WI38 (cell line): ENCODE data around the gene COL4A1.

Source experiments
- H3K4me3 ChIP-seq: 2 replicates; pipeline ENCODE4 v1.5.1; 2011; ENCODE audit warnings: low read depth, mild to moderate bottlenecking, control low read depth, low read length
- TF ChIP-seq, protein P1 (sequence below): IDR thresholded peaks from 2 replicates; pipeline ENCODE4 v1.5.1; 2012; ENCODE audit warnings: low read depth, mild to moderate bottlenecking, control low read depth, low read length

Gene COL4A1

DNA sequence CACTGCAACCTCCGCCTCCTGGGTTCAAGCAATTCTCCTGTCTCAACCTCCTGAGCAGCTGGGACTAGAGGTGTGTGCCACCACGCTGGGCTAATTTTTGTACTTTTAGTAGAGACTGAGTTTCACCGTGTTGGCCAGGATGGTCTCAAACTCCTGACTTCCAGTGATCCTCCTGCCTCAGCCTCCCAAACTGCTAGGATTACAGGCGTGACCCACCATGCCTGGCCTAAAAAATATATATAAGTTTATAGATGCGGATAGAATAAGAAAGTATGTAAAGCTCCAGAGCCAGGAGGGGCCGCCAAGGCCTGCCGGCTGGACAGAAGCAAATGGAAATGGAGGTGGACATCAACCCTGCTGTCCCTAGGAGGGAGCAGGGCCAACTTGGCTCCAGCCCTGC is 66.0 kb downstream of the COL4A1 start:
- TF ChIP-seq, protein P1, sequence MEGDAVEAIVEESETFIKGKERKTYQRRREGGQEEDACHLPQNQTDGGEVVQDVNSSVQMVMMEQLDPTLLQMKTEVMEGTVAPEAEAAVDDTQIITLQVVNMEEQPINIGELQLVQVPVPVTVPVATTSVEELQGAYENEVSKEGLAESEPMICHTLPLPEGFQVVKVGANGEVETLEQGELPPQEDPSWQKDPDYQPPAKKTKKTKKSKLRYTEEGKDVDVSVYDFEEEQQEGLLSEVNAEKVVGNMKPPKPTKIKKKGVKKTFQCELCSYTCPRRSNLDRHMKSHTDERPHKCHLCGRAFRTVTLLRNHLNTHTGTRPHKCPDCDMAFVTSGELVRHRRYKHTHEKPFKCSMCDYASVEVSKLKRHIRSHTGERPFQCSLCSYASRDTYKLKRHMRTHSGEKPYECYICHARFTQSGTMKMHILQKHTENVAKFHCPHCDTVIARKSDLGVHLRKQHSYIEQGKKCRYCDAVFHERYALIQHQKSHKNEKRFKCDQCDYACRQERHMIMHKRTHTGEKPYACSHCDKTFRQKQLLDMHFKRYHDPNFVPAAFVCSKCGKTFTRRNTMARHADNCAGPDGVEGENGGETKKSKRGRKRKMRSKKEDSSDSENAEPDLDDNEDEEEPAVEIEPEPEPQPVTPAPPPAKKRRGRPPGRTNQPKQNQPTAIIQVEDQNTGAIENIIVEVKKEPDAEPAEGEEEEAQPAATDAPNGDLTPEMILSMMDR: no peak
- no peak overlapping the region for H3K4me3 ChIP-seq

DNA sequence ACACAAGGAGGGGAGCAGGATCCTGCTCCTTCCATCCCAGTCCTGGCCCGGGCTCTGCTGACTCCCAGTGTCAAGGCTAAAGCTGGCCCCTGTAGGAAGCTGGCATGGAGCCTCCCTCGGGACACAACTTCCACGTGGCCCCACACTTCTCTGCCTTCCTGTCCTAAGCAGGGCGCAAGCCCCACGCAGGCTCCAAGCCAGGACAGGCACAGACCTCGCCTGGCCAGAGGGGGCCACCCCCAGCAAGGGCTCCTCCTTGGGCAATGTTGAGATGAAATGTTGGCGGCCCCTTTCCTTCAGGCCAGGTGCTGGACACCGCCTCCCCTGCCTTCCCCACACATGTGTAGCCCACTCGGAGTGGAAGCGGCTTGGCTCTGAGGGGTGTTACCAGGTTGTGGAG is 66.6 kb downstream of the COL4A1 start:
- TF ChIP-seq, protein P1: no peak

DNA sequence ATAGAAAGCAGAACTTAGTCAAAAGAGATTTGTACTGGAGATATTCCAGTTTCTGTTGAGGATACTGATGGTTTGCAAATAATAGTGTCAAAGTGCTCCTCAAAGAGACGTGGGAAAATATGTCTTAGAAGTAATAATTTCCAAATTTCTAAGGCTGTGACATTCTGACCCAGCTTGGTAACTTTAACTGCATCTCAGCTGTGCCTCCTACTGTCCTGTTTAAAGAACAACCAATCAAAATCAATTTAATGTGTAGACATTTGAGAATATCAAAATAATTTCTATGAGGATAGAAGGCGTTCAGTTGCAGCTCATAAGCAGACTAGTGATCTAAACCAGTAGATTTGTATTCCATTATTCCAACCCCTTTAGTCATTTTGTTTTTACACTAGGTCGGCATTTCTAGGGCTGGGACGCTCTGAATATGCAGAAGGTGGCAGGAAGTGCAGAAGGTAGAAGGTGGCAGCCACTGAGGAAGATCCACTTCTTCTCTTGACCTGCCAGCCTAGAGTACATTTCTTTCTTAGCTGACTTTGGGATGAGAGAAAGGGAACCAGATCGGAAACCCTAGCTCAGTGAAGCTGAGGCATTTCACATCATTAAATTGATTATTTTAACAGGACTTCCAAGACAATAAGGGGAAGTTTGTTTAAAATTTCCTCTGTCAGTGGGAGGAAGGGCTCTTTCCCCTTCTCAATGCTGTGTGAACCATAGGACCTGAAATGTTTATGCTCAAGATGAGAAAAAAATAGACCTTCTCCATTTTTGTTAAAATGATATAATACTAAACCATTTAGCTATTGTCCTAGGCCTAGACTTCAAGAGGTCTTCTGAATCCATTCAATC is 67.5 kb downstream of the COL4A1 start:
- H3K4me3 ChIP-seq: no peak overlapping the region
- TF ChIP-seq, protein P1: no peak

More for the DNA sequence above, 66.6 kb downstream of the COL4A1 start:
- no peak overlapping the region for H3K4me3 ChIP-seq

DNA sequence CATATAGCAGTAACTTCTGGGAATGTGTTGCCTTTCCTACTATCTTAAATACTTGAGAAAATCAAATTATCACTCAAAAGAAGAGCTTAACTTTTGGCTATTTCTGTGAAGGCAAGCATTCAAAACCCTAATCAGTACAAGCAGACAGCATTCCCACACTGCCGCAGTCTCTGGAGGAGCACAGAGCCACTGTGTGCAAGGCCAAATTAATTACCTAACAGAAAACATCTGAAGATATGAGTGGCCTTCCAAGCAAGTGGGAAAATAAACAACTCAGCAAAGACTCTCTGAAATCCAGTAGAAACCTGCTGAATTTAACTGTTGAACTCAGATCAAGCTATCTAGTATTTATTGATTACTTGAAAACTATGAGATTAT is 68.2 kb downstream of the COL4A1 start:
- H3K4me3 ChIP-seq: no peak overlapping the region
- TF ChIP-seq, protein P1: no peak

DNA sequence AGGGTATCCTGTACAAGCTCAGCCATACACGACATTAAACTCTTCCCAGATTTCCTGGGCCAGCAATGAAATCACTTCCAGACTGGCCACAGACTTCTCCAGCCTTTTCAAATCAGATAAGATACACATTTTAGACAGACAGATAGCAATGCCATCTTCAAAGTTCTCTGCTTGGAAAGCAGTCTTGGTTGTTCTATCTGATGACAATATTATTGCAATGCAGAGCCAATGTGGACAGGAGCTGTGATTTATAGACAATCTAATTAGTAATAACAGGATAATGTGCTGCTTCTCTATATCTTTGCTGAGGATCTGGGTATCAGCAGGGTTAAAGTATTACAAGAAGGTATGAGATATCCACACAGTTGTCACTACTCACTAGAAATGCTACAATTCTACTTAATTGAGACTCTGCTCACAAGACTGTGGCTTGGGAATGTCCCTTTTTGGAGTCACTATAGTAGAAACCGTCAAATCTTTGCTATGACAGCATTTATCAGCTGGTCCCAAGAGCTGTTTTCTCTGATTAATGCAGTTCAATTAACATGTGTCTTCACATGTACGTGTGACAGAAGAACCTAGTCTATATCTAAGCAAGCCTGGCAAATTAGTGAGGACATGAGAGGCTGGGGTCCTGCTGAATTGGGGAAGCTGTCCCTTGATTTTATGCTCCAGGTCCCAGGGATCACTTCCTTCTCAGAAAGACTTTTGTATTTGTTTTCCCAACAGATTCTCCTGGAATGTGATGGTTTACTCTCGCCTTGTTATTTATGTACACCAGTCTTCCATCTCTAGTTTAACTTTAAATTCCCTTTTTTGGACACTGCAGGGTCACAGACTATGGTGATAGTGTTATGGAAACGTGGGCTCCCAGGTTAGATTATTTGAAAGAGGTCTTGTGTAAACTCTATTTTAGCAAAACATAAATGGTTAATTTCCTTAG is 68.8 kb downstream of the COL4A1 start:
- TF ChIP-seq, protein P1: no peak
- H3K4me3 ChIP-seq: no peak overlapping the region

DNA sequence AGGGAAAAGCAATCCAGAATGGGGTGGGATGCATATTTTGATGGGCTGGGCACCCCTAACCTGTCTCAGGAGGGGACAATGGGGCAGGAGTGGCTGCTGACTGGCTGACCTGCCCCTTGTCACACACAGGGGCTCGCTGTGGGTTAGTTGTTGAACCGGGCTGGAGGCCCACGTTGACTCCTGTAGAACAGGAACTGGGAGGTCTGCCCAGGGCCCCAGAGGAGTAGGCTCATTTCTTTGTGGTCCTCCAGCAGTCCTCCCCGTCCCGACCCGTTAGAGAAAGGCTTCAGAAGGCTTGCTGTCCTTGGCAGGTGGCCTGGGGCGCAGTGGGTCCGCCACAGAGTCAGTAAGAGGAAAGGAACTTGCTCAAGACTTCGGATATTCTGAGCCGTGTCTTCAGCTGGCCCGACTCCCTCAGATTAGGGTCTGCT is 70.1 kb downstream of the COL4A1 start:
- TF ChIP-seq, protein P1: no peak
- H3K4me3 ChIP-seq: no peak overlapping the region
